T follicular helper cell (primary cell): ENCODE measurements around the gene SESTD1.

Experiments used
- DNase-seq: peaks from one replicate; pipeline ENCODE4 v3.0.0-alpha.2; 2020; ENCODE audit warnings: low read depth

SESTD1 gene

GRCh38 chr2:179191110-179191509, 73.5 kb downstream of the SESTD1 start:
- no peak for DNase-seq

- no peak for DNase-seq
These were observed 78.5 kb downstream of the SESTD1 start for GRCh38 chr2:179186126-179186525.

GRCh38 chr2:179184610-179185009, 80.0 kb downstream of the SESTD1 start:
- DNase-seq, result no peak

- no peak for DNase-seq
These were observed 83.6 kb downstream of the SESTD1 start for GRCh38 chr2:179181002-179181401.

GRCh38 chr2:179180242-179180641, 84.4 kb downstream of the SESTD1 start:
- DNase-seq, result no peak

- DNase-seq, result no peak
These were observed 84.9 kb downstream of the SESTD1 start for GRCh38 chr2:179179719-179180118.

GRCh38 chr2:179177694-179178093, 86.9 kb downstream of the SESTD1 start:
- no peak for DNase-seq

- no peak for DNase-seq
These were observed 90.4 kb downstream of the SESTD1 start for GRCh38 chr2:179174240-179174639.

GRCh38 chr2:179172894-179173293, 91.7 kb downstream of the SESTD1 start:
- DNase-seq, result no peak

- DNase-seq, result no peak
These were observed 93.3 kb downstream of the SESTD1 start for GRCh38 chr2:179171371-179171770.

GRCh38 chr2:179170901-179171300, 93.7 kb downstream of the SESTD1 start:
- no peak for DNase-seq

GRCh38 chr2:179165356-179166000, 99.2 kb downstream of the SESTD1 start:
- no peak for DNase-seq

GRCh38 chr2:179141206-179141605, 123.4 kb downstream of the SESTD1 start:
- DNase-seq, result no peak

GRCh38 chr2:179140571-179140970, 124.1 kb downstream of the SESTD1 start:
- no peak for DNase-seq

- no peak for DNase-seq
These were observed 125.1 kb downstream of the SESTD1 start for GRCh38 chr2:179139506-179139905.

- DNase-seq, result no peak
These were observed 127.4 kb downstream of the SESTD1 start for GRCh38 chr2:179137200-179137759.

- DNase-seq, result no peak
These were observed 131.6 kb downstream of the SESTD1 start for GRCh38 chr2:179133016-179133415.

GRCh38 chr2:179132076-179132475, 132.6 kb downstream of the SESTD1 start:
- no peak for DNase-seq

- DNase-seq, result no peak
These were observed 134.1 kb downstream of the SESTD1 start for GRCh38 chr2:179130560-179130959.

GRCh38 chr2:179129574-179130238, 134.9 kb downstream of the SESTD1 start:
- no peak for DNase-seq

GRCh38 chr2:179125404-179125803, 139.2 kb downstream of the SESTD1 start:
- no peak for DNase-seq

- DNase-seq, result no peak
These were observed 140.3 kb downstream of the SESTD1 start for GRCh38 chr2:179124282-179124681.

GRCh38 chr2:179123272-179123662, 141.4 kb downstream of the SESTD1 start:
- DNase-seq, result no peak

GRCh38 chr2:179107737-179108136, 156.9 kb downstream of the SESTD1 start:
- no peak for DNase-seq
